GM18526 (cell line): Measurements from ENCODE around the gene MUC12.
A peak's percentile ranks its signal among the peaks of the same experiment; 100 is the strongest.

Experiments used
- POLR2A ChIP-seq: IDR thresholded peaks from 3 replicates; pipeline ENCODE4 v1.6.1; 2011; ENCODE audit not compliant: insufficient read length; ENCODE audit errors: extremely low read depth

MUC12 gene

DNA sequence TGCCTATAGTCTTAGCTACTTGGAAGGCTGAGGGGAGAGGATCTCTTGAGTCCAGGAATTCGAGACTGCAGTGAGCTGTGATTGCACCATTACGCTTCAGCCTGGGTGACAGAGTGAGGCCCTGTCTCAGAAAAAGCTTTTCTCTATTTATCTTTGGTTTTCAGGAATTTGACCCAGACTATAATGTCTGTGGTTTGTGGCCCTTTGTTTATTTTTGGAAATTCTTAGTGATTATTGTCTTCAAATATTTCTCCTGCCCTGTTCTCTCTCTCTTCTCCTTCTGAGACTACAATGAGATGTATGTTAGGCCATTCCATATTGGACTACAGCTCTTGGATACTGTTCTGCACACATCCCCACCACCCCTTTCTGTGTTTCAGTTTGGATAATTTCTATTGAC lies 4.7 kb downstream of the MUC12 start:
- TF ChIP-seq POLR2A = no peak

- no peak for TF ChIP-seq POLR2A
These were observed 6.0 kb downstream of the MUC12 start for GRCh38 chr7:100975371-100975821.

DNA sequence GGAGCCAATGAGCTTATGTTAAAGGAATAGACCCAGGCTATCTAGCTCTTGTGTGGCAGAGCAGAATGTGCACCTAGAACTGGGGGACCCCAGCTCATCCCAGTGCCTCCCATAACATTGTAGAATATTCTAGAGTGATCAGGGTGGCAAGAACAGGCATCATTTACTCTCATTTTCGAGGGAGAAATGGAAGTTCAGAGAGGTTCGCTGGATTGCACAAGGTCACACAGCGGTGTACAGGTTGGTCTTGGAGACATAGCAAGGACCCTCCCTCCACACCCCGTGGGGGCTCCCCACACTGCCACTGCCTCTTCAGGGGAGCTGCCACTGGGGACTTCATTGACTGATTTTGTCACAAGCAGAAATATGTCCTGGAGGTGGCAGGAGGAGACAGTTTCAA lies 8.9 kb downstream of the MUC12 start:
- no peak for TF ChIP-seq POLR2A

GRCh38 chr7:100983451-100984187 lies 14.3 kb downstream of the MUC12 start:
- TF ChIP-seq POLR2A = no peak

DNA sequence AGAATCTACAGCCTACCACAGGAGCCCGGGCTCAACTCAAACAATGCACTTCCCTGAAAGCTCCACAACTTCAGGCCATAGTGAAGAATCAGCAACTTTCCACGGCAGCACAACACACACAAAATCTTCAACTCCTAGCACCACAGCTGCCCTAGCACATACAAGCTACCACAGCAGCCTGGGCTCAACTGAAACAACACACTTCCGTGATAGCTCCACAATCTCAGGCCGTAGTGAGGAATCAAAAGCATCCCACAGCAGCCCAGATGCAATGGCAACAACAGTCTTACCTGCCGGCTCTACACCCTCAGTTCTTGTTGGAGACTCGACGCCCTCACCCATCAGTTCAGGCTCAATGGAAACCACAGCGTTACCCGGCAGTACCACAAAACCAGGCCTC lies 22.3 kb downstream of the MUC12 start:
- TF ChIP-seq POLR2A = no peak

DNA sequence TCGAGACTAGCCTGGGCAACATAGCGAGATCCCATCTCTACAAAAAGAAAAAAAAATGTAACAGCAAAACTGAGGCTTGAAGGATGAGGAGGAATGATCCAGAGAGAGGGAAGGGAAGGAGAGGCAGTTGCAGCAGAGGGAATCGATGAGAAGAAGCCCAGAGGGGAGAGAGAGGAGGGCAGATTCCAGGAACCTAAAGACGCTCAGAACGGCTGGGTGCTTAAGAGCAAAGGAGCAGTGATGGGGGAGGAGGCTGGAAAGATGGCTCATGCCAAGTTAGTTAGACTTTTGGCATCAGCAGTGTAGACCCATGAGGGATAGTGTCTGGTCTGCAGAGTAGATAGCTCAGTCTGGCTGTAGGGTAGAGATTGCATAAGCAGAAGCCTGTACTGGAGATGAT lies 40.3 kb downstream of the MUC12 start:
- TF ChIP-seq POLR2A = no peak

DNA sequence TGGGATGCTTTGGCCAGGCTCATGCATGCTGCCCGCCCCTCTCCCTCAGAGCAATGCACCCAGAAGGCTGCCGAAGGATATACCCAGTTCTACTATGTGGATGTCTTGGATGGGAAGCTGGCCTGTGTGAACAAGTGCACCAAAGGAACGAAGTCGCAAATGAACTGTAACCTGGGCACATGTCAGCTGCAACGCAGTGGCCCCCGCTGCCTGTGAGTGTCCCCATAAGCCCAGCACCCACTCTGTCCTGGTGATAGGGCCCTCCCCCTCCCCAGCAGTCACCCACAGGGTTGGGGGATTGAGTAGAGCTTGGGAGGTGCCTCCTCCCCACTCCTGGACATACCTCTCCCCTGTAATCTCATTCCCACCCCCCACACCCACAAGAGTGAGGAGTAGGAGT lies 43.6 kb downstream of the MUC12 start:
- no peak for TF ChIP-seq POLR2A

DNA sequence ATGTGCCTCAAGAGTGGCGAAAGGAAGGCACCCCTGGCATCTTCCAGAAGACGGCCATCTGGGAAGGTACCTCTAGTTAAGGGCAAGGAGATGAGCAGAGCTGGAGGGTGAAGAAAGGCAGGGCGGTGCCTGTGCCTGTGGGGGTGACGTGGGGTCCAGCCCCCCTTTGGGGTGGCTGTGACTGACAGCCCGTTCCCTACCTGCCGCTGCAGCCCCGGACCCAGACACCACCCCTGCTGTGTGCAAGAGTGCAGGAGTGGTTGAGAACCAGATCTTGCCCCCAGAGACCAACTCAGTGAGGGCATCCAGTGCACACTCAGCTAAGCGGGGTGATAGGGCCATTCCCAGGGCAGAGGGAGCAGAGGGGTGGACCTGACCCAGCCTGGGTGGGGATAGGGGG lies 46.3 kb downstream of the MUC12 start:
- no peak for TF ChIP-seq POLR2A

GRCh38 chr7:101017064-101017777 lies 47.9 kb downstream of the MUC12 start:
- peak; percentile 47 for TF ChIP-seq POLR2A

DNA sequence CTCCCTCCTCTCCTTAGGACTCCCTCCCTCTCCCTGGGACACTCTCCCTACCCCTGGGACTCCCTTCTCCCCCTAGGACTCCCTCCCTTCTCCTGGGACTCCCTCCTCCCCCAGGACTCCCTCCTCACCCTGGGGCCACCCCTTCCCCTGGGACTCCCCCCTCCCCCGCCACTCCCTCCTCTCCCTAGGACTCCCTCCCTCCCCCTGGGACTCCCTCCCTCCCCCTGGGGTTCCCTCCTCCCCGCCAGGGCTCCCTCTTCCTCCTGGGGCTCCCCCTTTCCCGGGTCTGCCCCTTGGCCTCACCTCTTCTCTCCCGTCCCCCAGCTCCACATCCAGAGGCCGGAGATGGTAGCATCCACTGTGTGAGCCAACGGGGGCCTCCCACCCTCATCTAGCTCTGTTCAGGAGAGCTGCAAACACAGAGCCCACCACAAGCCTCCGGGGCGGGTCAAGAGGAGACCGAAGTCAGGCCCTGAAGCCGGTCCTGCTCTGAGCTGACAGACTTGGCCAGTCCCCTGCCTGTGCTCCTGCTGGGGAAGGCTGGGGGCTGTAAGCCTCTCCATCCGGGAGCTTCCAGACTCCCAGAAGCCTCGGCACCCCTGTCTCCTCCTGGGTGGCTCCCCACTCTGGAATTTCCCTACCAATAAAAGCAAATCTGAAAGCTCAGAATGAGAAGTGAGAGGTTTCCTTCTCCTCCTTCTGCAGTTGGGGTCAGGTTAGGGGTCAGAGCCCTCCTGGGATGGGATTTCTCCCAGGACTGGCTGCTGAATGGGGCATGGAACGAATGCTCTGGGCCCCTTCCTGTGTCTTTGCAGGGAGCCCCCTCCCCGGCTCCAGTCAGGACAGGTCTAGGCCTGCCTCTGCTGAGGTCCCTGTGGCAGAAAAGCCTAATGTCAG lies 49.2 kb downstream of the MUC12 start:
- no peak for TF ChIP-seq POLR2A

- TF ChIP-seq POLR2A = no peak
These were observed 51.1 kb downstream of the MUC12 start for GRCh38 chr7:101020444-101020843.

- no peak for TF ChIP-seq POLR2A
These were observed 52.3 kb downstream of the MUC12 start for GRCh38 chr7:101021703-101022102.

DNA sequence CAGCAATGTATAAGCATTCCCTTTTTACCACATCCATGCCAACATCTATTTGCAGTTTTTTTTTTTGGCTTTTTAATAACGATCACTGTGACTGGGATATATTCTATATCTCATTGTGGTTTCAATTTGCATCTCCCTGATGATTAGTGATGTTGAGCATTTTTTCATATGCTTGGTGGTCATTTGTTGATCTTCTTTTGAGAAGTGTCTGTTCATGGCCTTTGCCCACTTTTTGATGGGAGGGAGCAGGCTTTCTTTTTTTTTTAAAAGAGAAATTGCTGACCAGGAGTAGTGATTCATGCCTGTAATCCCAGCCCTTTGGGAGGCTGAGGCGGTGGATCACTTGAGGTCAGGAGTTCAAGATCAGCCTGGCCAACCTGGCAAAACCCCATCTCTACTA lies 54.5 kb downstream of the MUC12 start:
- TF ChIP-seq POLR2A = no peak

- TF ChIP-seq POLR2A = no peak
These were observed 61.7 kb downstream of the MUC12 start for GRCh38 chr7:101031082-101031481.

- no peak for TF ChIP-seq POLR2A
These were observed 66.6 kb downstream of the MUC12 start for GRCh38 chr7:101035941-101036340.

DNA sequence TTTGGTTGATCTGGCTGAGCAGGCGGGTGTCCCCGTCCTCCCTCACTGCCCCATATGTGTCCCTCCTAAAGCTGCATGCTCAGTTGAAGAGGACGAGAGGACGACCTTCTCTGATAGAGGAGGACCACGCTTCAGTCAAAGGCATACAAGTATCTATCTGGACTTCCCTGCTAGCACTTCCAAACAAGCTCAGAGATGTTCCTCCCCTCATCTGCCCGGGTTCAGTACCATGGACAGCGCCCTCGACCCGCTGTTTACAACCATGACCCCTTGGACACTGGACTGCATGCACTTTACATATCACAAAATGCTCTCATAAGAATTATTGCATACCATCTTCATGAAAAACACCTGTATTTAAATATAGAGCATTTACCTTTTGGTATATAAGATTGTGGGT lies 89.0 kb downstream of the MUC12 start:
- no peak for TF ChIP-seq POLR2A
